K562 (cell line): Measurements from ENCODE around the gene DARS2. TPM values are rescaled to one million over a fixed set of nuclear protein-coding genes. Genes with fewer than 3 reads are reported as not detected.
A peak's percentile ranks its signal among the peaks of the same experiment; 100 is the strongest.

Experiments
- ARID3A ChIP-seq: IDR thresholded peaks from 2 replicates; pipeline ENCODE4 v1.6.1; 2012; ENCODE audit warnings: low read depth, low read length, improper control_type of control experiment, borderline replicate concordance
- BHLHE40 ChIP-seq: IDR thresholded peaks from 2 replicates; pipeline ENCODE4 v1.6.1; 2011; ENCODE audit warnings: low read length, improper control_type of control experiment
- BRD4 ChIP-seq: fragments of 200-600 bp; sonication (generic); IDR thresholded peaks from 2 replicates; pipeline ENCODE4 v1.6.1; 2017; ENCODE audit warnings: inconsistent platforms
- CREB1 ChIP-seq, 2 experiments: sonication (generic) in 1 of 2; formaldehyde crosslinking in 1 of 2; IDR thresholded peaks; 2 replicates each; pipeline versions ENCODE4 v1.6.1 to v1.8.0; 2012 to 2022; ENCODE audit warnings: inconsistent platforms in 1 of 2, mild to moderate bottlenecking in 1 of 2, missing genetic modification reagents in 1 of 2, moderate library complexity in 1 of 2
- CTCF ChIP-seq, 3 experiments: IDR thresholded peaks in 2 of 3; conservative IDR thresholded peaks in 1 of 3; 2 replicates each; pipeline ENCODE4 v1.5.1; 2011 to 2012; ENCODE audit warnings: low read length in 3 of 3, mild to moderate bottlenecking in 3 of 3, control low read depth in 2 of 3, improper control_type of control experiment in 1 of 3, inconsistent platforms in 1 of 3, low read depth in 1 of 3, mixed read lengths in 1 of 3, moderate library complexity in 1 of 3; ENCODE audit not compliant: insufficient read depth in 2 of 3
- DACH1 ChIP-seq: fragments of 450-650 bp; IDR thresholded peaks from 2 replicates; pipeline ENCODE4 v1.6.1; 2018; ENCODE audit not compliant: partially characterized antibody
- GABPA ChIP-seq: fragments of 200-800 bp; sonication (Bioruptor generic); conservative IDR thresholded peaks from 2 replicates; pipeline ENCODE4 v1.6.1; 2016; ENCODE audit warnings: low read depth, missing genetic modification characterization, missing compliant biosample characterization
- MNT ChIP-seq, 2 experiments: fragments of 450-650 bp; conservative IDR thresholded peaks; 2 replicates each; pipeline ENCODE4 v1.6.1; 2017; ENCODE audit warnings: mild to moderate bottlenecking in 2 of 2, moderate library complexity in 2 of 2
- NFIC ChIP-seq: fragments of 450-650 bp; IDR thresholded peaks from 2 replicates; pipeline ENCODE4 v1.6.1; 2017; ENCODE audit warnings: mild to moderate bottlenecking, inconsistent platforms
- NKRF ChIP-seq: fragments of 450-650 bp; IDR thresholded peaks from 2 replicates; pipeline ENCODE4 v1.6.1; 2016; ENCODE audit warnings: borderline replicate concordance
- RBM22 ChIP-seq: fragments of 200-400 bp; formaldehyde crosslinking; IDR thresholded peaks from 2 replicates; pipeline ENCODE4 v1.6.1; 2018; ENCODE audit warnings: low read length, low read depth; ENCODE audit not compliant: poor library complexity, severe bottlenecking
- STAT6 ChIP-seq: sonication (generic); formaldehyde crosslinking; IDR thresholded peaks from 2 replicates; pipeline ENCODE4 v1.8.1; 2023; ENCODE audit warnings: mild to moderate bottlenecking, missing genetic modification reagents
- ZNF280A ChIP-seq: fragments of 450-650 bp; IDR thresholded peaks from 2 replicates; pipeline ENCODE4 v1.6.1; 2018; ENCODE audit warnings: mild to moderate bottlenecking, low read depth; ENCODE audit not compliant: partially characterized antibody
- polyA plus RNA-seq, 8 experiments: library from polyadenylated mRNA; depleted of rRNA in 4 of 8; stranded (reverse) in 5 of 8; unstranded in 3 of 8; fragments of >200 nt; fragmentation: Nextera tagmentation in 2 of 8; fragmentation: Illumina TruSeq in 1 of 8; extraction: Ambion mirVana in 2 of 8; extraction: Trizol in 1 of 8; gene quantifications; 2 replicates each; pipeline versions ENCODE4 v1.2.1 to v1.2.3, GENCODE V29; 2011 to 2014; ENCODE audit warnings: inconsistent platforms in 1 of 8, missing spikeins in 1 of 8
- total RNA-seq, 7 experiments: library from RNA; depleted of rRNA in 6 of 7; stranded (reverse); fragments of >200 nt in 6 of 7; fragmentation: Illumina TruSeq in 2 of 7; extraction: Trizol in 2 of 7; gene quantifications; 2 replicates each; pipeline versions ENCODE4 v1.2.1 to v1.2.3, GENCODE V29; 2011 to 2021; ENCODE audit warnings: low replicate concordance in 1 of 7

The DARS2 gene
- total and polyA plus RNA-seq, 9 of the 15 experiments (the other 6 are each of a cell fraction or from before 2014, with no cell fraction given), result 36.4 to 96.7 (median 68.6) TPM

- TF ChIP-seq ZNF280A, result no peak
- no peak for TF ChIP-seq CTCF (IDR thresholded peaks at IDR 0.05 in 2 of 3, conservative IDR thresholded peaks at IDR 0.05 in 1 of 3; ENCODE audit: insufficient read depth in 2 of 3, low read depth in 1 of 3, low read length in 3 of 3)
- TF ChIP-seq MNT (conservative IDR thresholded peaks at IDR 0.05), result peak; percentile 87 to 92
- TF ChIP-seq CREB1 (IDR thresholded peaks at IDR 0.05), result peak; percentile 94
- peak; percentile 95 for TF ChIP-seq CREB1 (CRISPR knock-in tag; IDR thresholded peaks at IDR 0.05)
- 0 out of 2 replicates have a peak, but pooled peaks have one; percentile 15 for TF ChIP-seq ARID3A
- TF ChIP-seq GABPA (tag), result 0 out of 2 replicates have a peak, but pooled peaks have one; percentile 57
- TF ChIP-seq RBM22, result no peak
- TF ChIP-seq BRD4, result peak; percentile 90
- TF ChIP-seq NFIC, result peak; percentile 74
- no peak for TF ChIP-seq DACH1
- TF ChIP-seq NKRF, result peak; percentile 94
- TF ChIP-seq BHLHE40, result 0 out of 2 replicates have a peak, but pooled peaks have one; percentile 71
- peak; percentile 93; the same call in 1 of the 2 replicates for TF ChIP-seq STAT6 (CRISPR knock-in tag)
These were observed 43.3 kb downstream of the DARS2 start, which contains the start of gene GAS5 (continued) for GRCh38 chr1:173867753-173868265.
